Hematopoietic multipotent progenitor cell treated with erythropoietin and hydrocortisone succinate and interleukin-3 and kit ligand, for 4 days (in vitro differentiated cells): Measurements from ENCODE around the gene AP1M1.

Source experiments
- DNase-seq: peaks from one replicate; pipeline ENCODE4 v3.0.0-alpha.2; 2015

Gene AP1M1

DNA sequence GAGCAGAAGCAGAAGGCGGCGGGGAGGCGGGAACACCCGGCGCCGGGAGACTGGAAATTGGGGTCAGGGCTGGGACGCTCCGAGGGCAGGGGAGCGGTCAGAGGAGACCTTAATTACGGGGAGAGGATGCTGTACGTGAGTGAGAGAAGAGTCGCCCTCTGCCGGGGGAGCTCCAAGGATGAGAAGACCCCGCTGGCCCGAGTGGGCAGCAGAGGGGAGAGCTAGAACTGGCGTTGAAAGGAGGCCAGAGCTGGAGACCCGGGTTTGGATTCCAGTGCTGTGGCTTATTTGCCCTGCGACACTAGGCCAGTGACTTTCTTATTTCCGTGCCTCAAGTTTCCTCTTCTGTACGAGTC lies 12.0 kb upstream of the AP1M1 start:
- peak; percentile 80 for DNase-seq

DNA sequence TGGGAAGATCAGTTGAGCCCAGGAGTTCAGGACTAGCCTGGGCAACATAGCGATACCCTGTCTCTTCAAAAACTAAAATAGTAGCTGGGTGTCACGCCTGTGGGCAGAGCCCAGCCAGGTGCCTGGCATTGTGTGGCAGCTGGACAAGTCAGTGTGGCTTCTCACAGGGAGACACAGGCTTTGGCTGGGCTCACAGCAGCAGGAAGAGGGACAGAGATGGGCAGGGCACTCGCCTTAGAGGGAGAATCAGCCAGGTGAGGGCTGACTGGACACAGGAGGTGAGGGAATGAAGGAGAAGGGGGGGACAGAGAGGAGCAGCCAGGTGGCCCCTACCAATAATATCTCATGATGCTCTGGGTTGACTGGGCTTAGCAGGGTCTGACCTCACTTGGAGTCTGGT lies 9.2 kb upstream of the AP1M1 start:
- DNase-seq: no peak

- no peak for DNase-seq
Measured at GRCh38 chr19:16190198-16190597, 7.5 kb upstream of the AP1M1 start.

DNA sequence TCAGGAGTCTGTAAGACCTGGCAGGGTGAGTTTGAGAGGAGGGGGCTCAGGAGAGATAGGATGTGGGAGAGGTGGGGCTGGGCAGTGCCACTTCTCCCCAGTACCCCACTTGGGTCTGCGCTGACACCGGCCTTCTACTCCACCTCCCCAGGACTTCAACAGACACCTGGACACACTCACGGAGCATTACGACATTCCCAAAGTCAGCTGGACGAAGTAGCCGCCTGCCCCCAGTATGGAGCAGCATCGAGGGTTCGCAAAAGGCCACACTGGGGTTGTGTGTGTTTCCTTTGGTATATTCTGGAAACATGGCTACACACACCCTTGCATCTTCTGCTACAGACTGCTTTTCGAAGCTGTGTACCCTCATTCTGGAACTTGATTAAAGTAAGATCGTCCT lies 7.0 kb upstream of the AP1M1 start:
- DNase-seq: no peak

- peak; percentile 19 for DNase-seq
Measured at GRCh38 chr19:16191216-16191908, 6.3 kb upstream of the AP1M1 start.

DNA sequence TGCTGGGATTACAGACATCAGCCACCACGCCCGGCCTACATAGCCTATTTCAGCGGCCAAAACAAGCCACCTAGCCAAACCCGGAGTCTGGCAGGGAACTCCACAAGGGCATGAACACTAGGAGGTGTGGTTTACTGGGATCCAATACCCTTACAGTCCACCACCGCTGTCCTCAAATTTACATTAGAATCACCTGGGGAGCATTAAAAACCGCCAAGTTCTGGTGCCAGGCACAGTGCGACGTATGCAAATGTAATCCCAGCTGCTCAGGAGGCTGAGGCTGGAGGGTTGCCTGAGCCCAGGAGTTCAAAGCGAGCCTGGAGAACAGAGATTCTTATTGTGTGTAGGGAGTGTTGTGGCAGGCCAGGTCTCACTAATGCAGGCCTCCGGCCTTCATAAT lies 4.2 kb upstream of the AP1M1 start:
- no peak for DNase-seq

DNA sequence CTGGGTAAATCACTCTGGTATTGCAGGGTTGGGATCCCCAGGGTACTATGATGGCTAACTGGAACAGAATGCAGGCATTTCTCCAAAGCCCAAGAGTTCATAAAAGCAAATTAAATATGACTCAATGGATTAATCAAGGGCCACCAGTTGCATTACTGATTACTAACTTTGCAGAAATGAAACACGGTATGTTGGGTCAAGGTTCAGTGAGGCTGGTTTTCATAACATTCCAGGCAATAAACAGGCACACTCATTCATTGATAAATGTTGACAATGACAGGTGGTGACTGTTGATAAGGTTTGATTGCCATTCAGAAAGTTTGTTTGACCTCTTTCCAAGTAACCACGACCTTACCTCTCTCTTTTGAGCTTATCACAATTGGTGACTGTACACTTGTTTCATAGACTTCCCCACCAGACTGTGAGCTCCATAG lies 506 bp upstream of the AP1M1 start:
- no peak for DNase-seq

- peak; percentile 39 for DNase-seq
Measured at GRCh38 chr19:16198370-16198651, 600 bp downstream of the AP1M1 start.

DNA sequence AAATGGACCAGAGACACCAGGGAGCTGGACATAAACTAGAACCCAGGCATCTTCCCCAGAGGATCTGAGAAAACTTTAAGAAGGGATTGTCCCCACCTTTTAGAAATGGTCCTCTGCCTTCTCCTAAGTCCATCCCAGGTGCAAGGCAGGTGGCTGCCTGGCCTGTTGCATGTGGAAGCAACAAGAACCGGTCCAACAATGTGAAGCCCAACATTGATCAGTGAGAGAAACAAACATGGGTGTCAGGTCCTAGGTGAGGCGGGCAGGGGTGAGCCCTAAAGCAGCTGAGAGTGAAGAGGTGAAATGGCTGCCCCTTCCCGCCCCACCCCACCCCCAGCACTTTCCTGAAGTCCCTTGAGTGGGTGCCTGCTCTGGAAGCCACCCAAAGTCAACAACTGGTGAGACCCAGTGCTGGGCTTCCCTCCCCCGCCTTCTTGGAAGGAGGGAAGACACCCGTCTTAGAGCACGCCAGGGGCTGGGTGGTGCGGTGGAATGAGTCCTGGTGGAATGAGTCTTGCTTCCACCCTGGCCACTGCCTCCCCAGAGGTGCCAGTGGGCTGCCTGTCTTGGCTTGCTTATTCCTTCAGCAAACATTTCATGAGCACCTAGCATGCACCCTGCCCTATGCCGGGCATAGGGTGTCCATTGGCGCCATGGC lies 1.7 kb downstream of the AP1M1 start:
- no peak for DNase-seq

DNA sequence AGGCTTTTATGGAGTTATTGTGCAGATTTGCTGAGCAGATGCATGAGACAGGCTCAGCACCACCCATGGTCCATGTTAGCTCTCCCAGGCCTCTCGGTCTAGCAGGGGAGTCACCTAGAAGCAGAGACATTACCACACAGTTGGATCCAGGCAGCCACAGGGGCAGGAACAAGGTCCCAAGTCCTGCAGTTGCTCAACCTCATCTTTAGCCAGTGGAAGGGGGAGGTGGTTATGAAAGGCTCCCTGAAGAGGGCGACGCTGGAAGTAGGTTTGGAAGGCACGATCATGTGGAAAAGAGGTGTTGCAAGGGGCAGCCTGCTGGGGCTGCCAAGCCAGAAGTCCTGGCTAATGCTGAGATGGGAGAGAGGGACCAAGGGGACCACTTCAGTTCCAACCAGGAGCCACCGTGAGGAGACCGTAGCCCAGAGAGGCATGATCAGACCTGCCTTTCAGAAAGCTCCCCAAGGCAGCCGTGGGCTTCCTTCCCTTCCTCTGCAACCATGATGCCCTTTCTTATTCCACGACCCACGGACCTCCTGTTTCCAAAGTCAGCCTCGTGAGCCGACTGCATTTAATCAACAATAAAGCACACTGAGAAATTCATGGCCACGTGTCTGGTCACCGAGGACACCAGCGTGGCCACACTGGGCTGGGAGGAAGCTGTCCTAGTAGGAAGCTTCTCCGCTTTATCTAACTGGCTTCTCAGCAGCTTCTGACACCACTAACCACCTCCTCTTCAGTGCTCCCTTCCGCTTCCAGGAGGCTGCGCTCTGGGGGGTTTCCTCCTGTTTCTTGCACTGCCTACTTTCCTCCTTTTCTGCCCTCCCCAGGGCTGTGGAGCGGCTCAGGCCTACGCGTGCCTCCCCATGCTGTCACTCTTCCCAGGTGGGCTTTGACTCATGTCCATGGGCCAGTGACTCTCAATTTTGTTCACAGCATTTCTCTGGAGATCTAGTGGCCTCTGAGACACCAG lies 2.6 kb downstream of the AP1M1 start:
- DNase-seq: peak; percentile 41

DNA sequence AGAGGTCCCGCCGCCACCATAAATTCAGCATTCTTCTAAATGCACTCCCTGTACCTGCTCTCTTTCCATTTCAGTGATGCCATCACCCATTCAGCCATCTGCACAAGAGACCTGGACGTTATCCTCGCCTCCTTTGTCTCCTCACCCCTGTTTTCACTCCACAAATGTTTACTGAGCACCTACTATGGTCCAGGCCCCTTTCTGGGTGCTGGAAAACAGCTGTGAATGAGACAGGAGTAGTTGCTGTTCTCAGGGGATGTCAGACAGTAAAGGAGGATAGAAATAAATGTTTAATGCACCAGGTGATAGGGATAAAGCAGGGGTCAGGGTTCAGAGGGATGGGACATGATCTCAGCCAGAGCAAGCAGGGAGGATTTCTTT lies 3.3 kb downstream of the AP1M1 start:
- DNase-seq: no peak

GRCh38 chr19:16202320-16203255 lies 4.9 kb downstream of the AP1M1 start:
- no peak for DNase-seq

DNA sequence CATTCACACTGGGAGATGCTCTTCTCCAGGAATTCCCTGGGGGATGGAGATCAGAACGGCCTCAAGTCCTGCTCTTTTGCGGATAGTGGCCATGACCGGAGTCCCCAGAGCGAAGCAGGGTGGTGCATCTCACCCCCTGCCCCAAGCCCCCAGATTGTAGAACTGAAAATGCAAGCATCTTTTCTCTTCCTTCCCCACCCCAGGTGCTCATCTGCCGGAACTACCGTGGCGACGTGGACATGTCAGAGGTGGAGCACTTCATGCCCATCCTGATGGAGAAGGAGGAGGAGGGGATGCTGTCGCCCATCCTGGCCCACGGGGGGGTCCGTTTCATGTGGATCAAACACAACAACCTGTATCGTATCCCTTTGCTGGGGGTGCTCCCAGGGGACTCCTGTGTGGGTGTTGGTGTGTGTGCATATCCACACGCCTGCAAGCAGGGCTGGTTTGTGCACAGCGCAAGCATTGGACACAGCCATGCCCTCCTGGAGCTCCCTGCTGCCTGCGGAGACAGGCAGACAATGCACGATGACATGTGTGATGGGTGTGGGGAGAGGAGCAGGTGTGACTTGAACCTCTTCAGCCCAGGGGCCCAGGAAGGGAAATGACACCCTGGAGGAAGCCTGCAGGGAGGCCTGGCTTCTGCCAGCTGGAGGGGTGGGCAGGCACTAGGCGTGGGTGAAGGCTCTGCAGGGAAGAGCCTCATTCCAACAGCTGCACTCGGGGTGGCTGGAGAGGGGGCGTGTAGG lies 5.7 kb downstream of the AP1M1 start:
- no peak for DNase-seq

- DNase-seq: no peak
Measured at GRCh38 chr19:16204005-16204294, 6.2 kb downstream of the AP1M1 start.

DNA sequence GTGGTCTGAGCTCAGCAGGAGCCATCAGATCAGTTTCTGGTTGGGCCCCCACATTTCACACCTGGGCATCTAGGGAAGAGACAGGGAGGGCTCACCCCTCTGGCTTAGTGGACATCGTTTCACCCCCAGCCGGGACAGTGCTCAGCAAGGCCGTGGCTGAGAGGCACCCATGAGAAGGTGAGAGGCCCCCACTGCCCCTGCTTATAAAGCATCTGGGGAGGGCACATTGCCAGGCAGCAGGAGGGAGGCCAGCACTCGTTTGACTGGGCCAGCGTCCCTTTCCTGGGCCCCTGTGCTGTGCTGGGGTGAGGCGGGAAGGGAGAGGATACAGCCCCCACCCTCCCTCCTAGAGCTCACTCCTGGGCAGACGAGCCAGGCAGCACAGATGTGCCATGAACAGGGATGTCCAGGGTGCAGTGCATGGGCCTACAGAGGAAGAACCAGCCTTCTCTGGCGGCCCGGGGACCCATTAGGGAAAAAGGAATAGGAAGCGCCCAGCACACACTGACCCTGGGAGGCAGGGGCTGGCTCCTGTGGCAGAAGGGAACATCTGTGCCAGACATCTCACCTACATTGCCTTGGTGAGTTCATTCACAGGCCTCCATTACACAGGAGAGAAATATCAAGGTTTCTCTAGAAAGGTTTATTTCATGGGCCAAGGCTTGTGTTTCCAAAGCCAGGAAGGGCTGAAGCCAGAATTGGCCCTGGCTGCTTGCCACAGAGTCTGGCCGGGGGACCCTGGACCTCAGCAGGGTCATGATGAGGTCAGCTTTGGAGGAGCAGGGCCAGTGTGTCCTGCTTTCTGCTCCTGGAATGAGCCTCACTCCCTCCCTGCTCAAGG lies 7.7 kb downstream of the AP1M1 start:
- DNase-seq: no peak

GRCh38 chr19:16206046-16206605 lies 8.4 kb downstream of the AP1M1 start:
- no peak for DNase-seq

- no peak for DNase-seq
Measured at GRCh38 chr19:16206637-16207036, 8.9 kb downstream of the AP1M1 start.

DNA sequence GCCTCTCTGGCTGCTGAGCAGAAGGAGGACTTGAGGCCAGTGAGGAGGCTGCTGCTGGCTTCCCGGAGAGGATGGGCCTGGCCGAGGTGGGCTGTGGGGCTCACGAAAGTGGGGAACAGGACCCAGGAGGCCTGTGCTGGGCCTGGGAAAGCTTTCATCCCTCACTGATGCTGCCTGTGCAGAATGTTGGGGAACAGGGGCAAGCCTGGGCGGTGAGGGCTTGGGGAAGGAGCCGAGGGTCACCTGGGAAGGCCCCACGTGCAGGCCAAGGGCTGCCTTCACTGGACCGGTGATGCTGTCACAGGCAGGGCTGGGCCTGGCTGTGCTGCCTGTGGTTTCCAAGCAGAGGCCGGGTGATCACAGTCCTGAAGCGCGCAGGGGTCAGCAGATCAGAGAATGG lies 9.4 kb downstream of the AP1M1 start:
- DNase-seq: no peak

DNA sequence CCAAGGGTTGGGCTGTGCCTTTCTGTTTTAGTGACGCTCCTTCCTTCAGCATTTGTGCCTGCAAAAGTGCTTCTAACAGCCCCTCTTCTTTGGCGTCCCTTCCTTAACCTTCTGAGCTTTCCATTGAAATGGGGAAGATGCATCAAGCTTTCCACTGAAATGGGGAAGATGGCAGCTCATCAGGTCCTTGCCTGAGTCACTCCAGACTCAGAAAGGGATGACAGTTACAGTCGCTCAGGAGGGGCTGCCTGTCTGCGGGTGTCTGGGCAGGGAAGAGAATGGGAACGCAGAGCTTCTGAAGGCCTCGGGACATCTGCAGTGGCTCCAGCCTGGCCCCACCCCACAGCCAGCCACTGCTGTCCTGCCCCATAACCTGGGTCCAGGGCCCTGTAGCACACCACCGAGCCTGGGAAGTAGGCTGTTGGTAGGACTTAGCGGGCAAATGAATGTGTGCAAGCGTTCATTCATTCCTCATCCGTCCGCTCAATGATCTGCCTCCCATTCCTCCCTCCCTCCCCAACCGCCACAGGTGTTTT lies 9.8 kb downstream of the AP1M1 start:
- no peak for DNase-seq

DNA sequence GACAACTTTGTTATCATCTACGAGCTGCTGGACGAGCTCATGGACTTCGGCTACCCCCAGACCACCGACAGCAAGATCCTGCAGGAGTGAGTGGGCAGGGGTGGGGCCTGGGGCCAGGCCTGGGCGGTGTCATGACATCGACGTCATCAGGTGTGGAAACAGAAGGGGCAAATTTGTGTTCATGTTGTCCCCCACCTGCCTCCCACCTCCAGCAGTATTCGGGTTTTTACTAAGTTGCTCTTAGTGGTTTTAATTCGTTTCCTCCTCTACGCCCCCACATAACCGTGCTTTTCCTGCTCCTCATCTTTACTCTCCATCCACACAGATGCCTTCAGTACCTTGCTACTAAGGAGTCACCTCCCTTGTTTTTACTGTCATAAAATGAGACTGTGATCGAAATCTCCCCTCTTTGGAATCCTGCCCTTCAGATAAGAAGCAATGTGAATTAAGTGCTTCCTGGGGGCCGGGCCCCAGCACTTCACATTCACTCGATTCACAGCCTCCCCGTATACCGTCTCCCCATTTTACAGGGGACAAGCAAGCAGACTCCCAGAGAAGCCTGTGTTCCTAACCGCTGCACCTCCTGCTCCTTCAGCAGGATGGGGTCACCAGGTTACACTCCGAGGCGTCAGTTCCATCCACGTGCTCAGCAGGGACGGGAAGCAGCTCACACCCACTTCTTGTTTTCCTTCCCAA lies 10.5 kb downstream of the AP1M1 start:
- DNase-seq: no peak
